Activated T-helper 2 cell treated with anti-CD3 and anti-CD28 coated beads, Interferon-gamma antibody, Interleukin-2, Interleukin-4, amounts not matched to agents 10 μg/mL and 5 μg/mL and 100 μg/mL, durations not matched to agents 14 hours and 24 hours and 36 hours (primary cell): Measurements from ENCODE around the gene KCNAB1. TPM values are rescaled to one million over a fixed set of nuclear protein-coding genes. Genes with fewer than 3 reads are reported as not detected.

ENCODE experiments used
- DNase-seq: peaks from one replicate; pipeline ENCODE4 v3.0.0; 2021; ENCODE audit warnings: low spot score
- H3K27ac Mint-ChIP-seq: one replicate; pipeline ENCODE4 v1.8.0; 2021; ENCODE audit warnings: mixed read lengths
- H3K27me3 Mint-ChIP-seq: one replicate; pipeline ENCODE4 v1.8.0; 2021; ENCODE audit warnings: low read depth, mixed read lengths
- H3K36me3 Mint-ChIP-seq: one replicate; pipeline ENCODE4 v1.8.0; 2021; ENCODE audit warnings: low read depth, mixed read lengths
- H3K4me1 Mint-ChIP-seq: one replicate; pipeline ENCODE4 v1.8.0; 2021; ENCODE audit warnings: low read depth, mixed read lengths
- H3K4me3 Mint-ChIP-seq: one replicate; pipeline ENCODE4 v1.8.0; 2021; ENCODE audit warnings: low read depth, mild to moderate bottlenecking, moderate library complexity, mixed read lengths
- H3K9me3 Mint-ChIP-seq: one replicate; pipeline ENCODE4 v1.8.0; 2021; ENCODE audit warnings: mixed read lengths
- intact Hi-C: fragments of 100-400 bp; cut with micrococcal nuclease; formaldehyde crosslinking; loops from one replicate; pipeline ENCODE4 v1.15.1; 2023
- total RNA-seq: library from RNA; stranded (reverse); gene quantifications from 2 replicates; pipeline ENCODE4 v1.2.3, GENCODE V29; 2022

Gene KCNAB1
- total RNA-seq, 1 donor from 2014 or later: not detected

- no peaks in the 10 kb centered on the region for H3K9me3 Mint-ChIP-seq
- H3K36me3 Mint-ChIP-seq: no peaks in the 10 kb centered on the region
- H3K4me3 Mint-ChIP-seq: no peak overlapping the region
- H3K27ac Mint-ChIP-seq: no peak overlapping the region
- H3K4me1 Mint-ChIP-seq: no peaks in the 10 kb centered on the region
- H3K27me3 Mint-ChIP-seq: peaks cover 8% of the 10 kb centered on the region
- no peak for DNase-seq
- intact Hi-C loops: no loop called here
Measured at GRCh38 chr3:156305672-156306071, 185.3 kb downstream of the KCNAB1 start.

GRCh38 chr3:156307704-156308103 is 187.3 kb downstream of the KCNAB1 start:
- Mint-ChIP-seq H3K27ac (no peak overlapping the region), H3K4me1 (no peaks in the 10 kb centered on the region), H3K36me3 (no peaks in the 10 kb centered on the region), H3K27me3 (peaks cover 6% of the 10 kb centered on the region), H3K4me3 (no peak overlapping the region), H3K9me3 (no peaks in the 10 kb centered on the region)
- intact Hi-C loops: no loop called here
- no peak for DNase-seq

GRCh38 chr3:156311431-156311830 is 191.1 kb downstream of the KCNAB1 start:
- peaks cover 5% of the 10 kb centered on the region for H3K27me3 Mint-ChIP-seq
- no peak overlapping the region for H3K4me3 Mint-ChIP-seq
- H3K27ac Mint-ChIP-seq: no peak overlapping the region
- no peaks in the 10 kb centered on the region for H3K4me1 Mint-ChIP-seq
- no peaks in the 10 kb centered on the region for H3K36me3 Mint-ChIP-seq
- no peaks in the 10 kb centered on the region for H3K9me3 Mint-ChIP-seq
- intact Hi-C loops: no loop called here
- no peak for DNase-seq

- Mint-ChIP-seq H3K27ac (no peak overlapping the region), H3K4me1 (no peaks in the 10 kb centered on the region)
Measured at GRCh38 chr3:156311930-156312329, 191.6 kb downstream of the KCNAB1 start.

GRCh38 chr3:156316076-156316475 is 195.7 kb downstream of the KCNAB1 start:
- Mint-ChIP-seq H3K9me3 (no peaks in the 10 kb centered on the region), H3K27me3 (peaks cover 3% of the 10 kb centered on the region), H3K27ac (no peak overlapping the region), H3K4me3 (no peak overlapping the region), H3K36me3 (no peaks in the 10 kb centered on the region), H3K4me1 (no peaks in the 10 kb centered on the region)
- no peak for DNase-seq
- intact Hi-C loops: no loop called here

More at GRCh38 chr3:156311930-156312329, 191.6 kb downstream of the KCNAB1 start:
- no peak for DNase-seq
- H3K4me3 Mint-ChIP-seq: no peak overlapping the region
- H3K9me3 Mint-ChIP-seq: no peaks in the 10 kb centered on the region
- no peaks in the 10 kb centered on the region for H3K36me3 Mint-ChIP-seq
- H3K27me3 Mint-ChIP-seq: peaks cover 8% of the 10 kb centered on the region
- intact Hi-C loops: no loop called here

- intact Hi-C loops: no loop called here
- no peak overlapping the region for H3K4me3 Mint-ChIP-seq
- DNase-seq: no peak
- H3K27me3 Mint-ChIP-seq: peaks cover 3% of the 10 kb centered on the region
- no peaks in the 10 kb centered on the region for H3K36me3 Mint-ChIP-seq
- H3K9me3 Mint-ChIP-seq: no peaks in the 10 kb centered on the region
- H3K27ac Mint-ChIP-seq: no peak overlapping the region
- no peaks in the 10 kb centered on the region for H3K4me1 Mint-ChIP-seq
Measured at GRCh38 chr3:156317462-156318074, 197.2 kb downstream of the KCNAB1 start.

GRCh38 chr3:156321945-156322344 is 201.6 kb downstream of the KCNAB1 start:
- no peak overlapping the region for H3K27ac Mint-ChIP-seq
- intact Hi-C loops: no loop called here
- peaks cover 1% of the 10 kb centered on the region for H3K27me3 Mint-ChIP-seq
- no peaks in the 10 kb centered on the region for H3K36me3 Mint-ChIP-seq
- H3K4me1 Mint-ChIP-seq: no peaks in the 10 kb centered on the region
- H3K4me3 Mint-ChIP-seq: no peak overlapping the region
- no peaks in the 10 kb centered on the region for H3K9me3 Mint-ChIP-seq
- DNase-seq: no peak

GRCh38 chr3:156323466-156323865 is 203.1 kb downstream of the KCNAB1 start:
- H3K9me3 Mint-ChIP-seq: no peaks in the 10 kb centered on the region
- intact Hi-C loops: no loop called here

GRCh38 chr3:156330415-156330814 is 210.0 kb downstream of the KCNAB1 start:
- Mint-ChIP-seq H3K9me3 (no peaks in the 10 kb centered on the region), H3K4me1 (no peaks in the 10 kb centered on the region), H3K36me3 (no peaks in the 10 kb centered on the region), H3K27me3 (peaks cover 4% of the 10 kb centered on the region), H3K4me3 (no peak overlapping the region), H3K27ac (no peak overlapping the region)
- no peak for DNase-seq
- intact Hi-C loops: no loop called here

More at GRCh38 chr3:156323466-156323865, 203.1 kb downstream of the KCNAB1 start:
- H3K36me3 Mint-ChIP-seq: no peaks in the 10 kb centered on the region
- H3K27me3 Mint-ChIP-seq: peaks cover 3% of the 10 kb centered on the region
- H3K4me1 Mint-ChIP-seq: no peaks in the 10 kb centered on the region
- H3K4me3 Mint-ChIP-seq: no peak overlapping the region
- H3K27ac Mint-ChIP-seq: no peak overlapping the region
- no peak for DNase-seq

GRCh38 chr3:156332304-156332703 is 211.9 kb downstream of the KCNAB1 start:
- Mint-ChIP-seq H3K4me3 (no peak overlapping the region), H3K36me3 (no peaks in the 10 kb centered on the region), H3K27ac (no peak overlapping the region), H3K9me3 (no peaks in the 10 kb centered on the region), H3K27me3 (peaks cover 4% of the 10 kb centered on the region), H3K4me1 (no peaks in the 10 kb centered on the region)
- intact Hi-C loops: no loop called here
- no peak for DNase-seq

GRCh38 chr3:156334841-156335545 is 214.6 kb downstream of the KCNAB1 start:
- Mint-ChIP-seq H3K36me3 (no peaks in the 10 kb centered on the region), H3K27me3 (peaks cover 4% of the 10 kb centered on the region), H3K9me3 (no peaks in the 10 kb centered on the region), H3K4me1 (no peaks in the 10 kb centered on the region), H3K27ac (no peak overlapping the region), H3K4me3 (no peak overlapping the region)
- no peak for DNase-seq
- intact Hi-C loops: no loop called here

- Mint-ChIP-seq H3K4me1 (no peaks in the 10 kb centered on the region), H3K27ac (no peak overlapping the region), H3K4me3 (no peak overlapping the region), H3K27me3 (peaks cover 7% of the 10 kb centered on the region), H3K9me3 (no peaks in the 10 kb centered on the region), H3K36me3 (no peaks in the 10 kb centered on the region)
- DNase-seq: no peak
- intact Hi-C loops: no loop called here
Measured at GRCh38 chr3:156339491-156339890, 219.1 kb downstream of the KCNAB1 start.

GRCh38 chr3:156341332-156341731 is 221.0 kb downstream of the KCNAB1 start:
- Mint-ChIP-seq H3K36me3 (no peaks in the 10 kb centered on the region), H3K4me3 (no peak overlapping the region), H3K9me3 (no peaks in the 10 kb centered on the region), H3K27ac (no peak overlapping the region), H3K27me3 (peaks cover 9% of the 10 kb centered on the region), H3K4me1 (no peaks in the 10 kb centered on the region)
- DNase-seq: no peak
- intact Hi-C loops: no loop called here
